Mucosa of descending colon (tissue), 3 donors: ENCODE results near the gene GFAP. TPM values are rescaled to one million over a fixed set of nuclear protein-coding genes. Genes with fewer than 3 reads are reported as not detected.

ENCODE experiments used
- ATAC-seq: fragments of 200-7000 bp; cut with Tn5 transposase; one replicate; pipeline ENCODE4 v1.9.1; 2020; ENCODE audit warnings: mild to moderate bottlenecking, moderate library complexity
- DNase-seq, 3 donors: peaks; one replicate each; pipeline ENCODE4 v3.0.0-alpha.2; 2020
- H3K36me3 ChIP-seq: fragments of 200-600 bp; one replicate; pipeline ENCODE4 v1.8.0; 2021; ENCODE audit warnings: low read depth, mild to moderate bottlenecking
- H3K4me1 ChIP-seq: fragments of 200-600 bp; one replicate; pipeline ENCODE4 v1.8.0; 2021; ENCODE audit warnings: low read depth, mild to moderate bottlenecking
- H3K4me3 ChIP-seq: fragments of 200-600 bp; one replicate; pipeline ENCODE4 v1.8.0; 2021; ENCODE audit warnings: mild to moderate bottlenecking
- H3K9me3 ChIP-seq: fragments of 200-600 bp; one replicate; pipeline ENCODE4 v1.8.0; 2021; ENCODE audit warnings: mild to moderate bottlenecking
- CTCF ChIP-seq: fragments of 200-600 bp; IDR thresholded peaks from one replicate; pipeline ENCODE4 v1.8.0; 2022; ENCODE audit warnings: antibody characterized with exemption, mild to moderate bottlenecking
- intact Hi-C, 2 donors: fragments of 100-400 bp; cut with DNase I in 1 of 2; cut with micrococcal nuclease in 1 of 2; formaldehyde crosslinking; loops; one replicate each; pipeline versions ENCODE4 v1.11.0 to v1.11.1; 2022; cut with DNase I, micrococcal nuclease
- total RNA-seq, 3 donors: library from RNA; stranded (reverse); fragmentation: NEBNext Ultra II Directional in 2 of 3; extraction: Animal tissue kit (Norgen Biotek cat#: 25700) in 2 of 3; gene quantifications; one replicate each; pipeline versions ENCODE4 v1.2.1 to v1.2.4, GENCODE V29; 2021 to 2023
- donor health status: DM: no; HTN: no; CAD: no; lungs with moderate emphysema.
- donor health status: DM: no; HTN: no; CAD: no.
- donor health status: DM: no; HTN: yes; CAD: no.

GFAP gene
- total RNA-seq, 3 donors from 2014 or later = 0.23 to 0.47 TPM; not detected in 1

GRCh38 chr17:44887016-44887415 is 28.3 kb downstream of the GFAP start:
- intact Hi-C loops = no loop called here
- H3K9me3 ChIP-seq = no peaks in the 10 kb centered on the region
- H3K4me3 ChIP-seq = no peak overlapping the region
- H3K36me3 ChIP-seq = peaks cover 17% of the 10 kb centered on the region
- DNase-seq (no peak), ATAC-seq (no peak)
- H3K4me1 ChIP-seq = no peaks in the 10 kb centered on the region
- no peak for TF ChIP-seq CTCF

- Histone ChIP-seq H3K36me3 (peaks cover 17% of the 10 kb centered on the region), H3K4me3 (no peak overlapping the region), H3K9me3 (no peaks in the 10 kb centered on the region), H3K4me1 (no peaks in the 10 kb centered on the region)
- TF ChIP-seq CTCF = no peak
- DNase-seq (no peak), ATAC-seq (no peak)
- intact Hi-C loops = no loop called here
Observed at GRCh38 chr17:44884941-44885340, 30.4 kb downstream of the GFAP start.

- no peak for DNase-seq
- intact Hi-C loops = no loop called here
- H3K36me3 ChIP-seq = peaks cover 21% of the 10 kb centered on the region
- no peak overlapping the region for H3K4me3 ChIP-seq
- no peak for TF ChIP-seq CTCF
- ATAC-seq = no peak
- H3K9me3 ChIP-seq = no peaks in the 10 kb centered on the region
- no peaks in the 10 kb centered on the region for H3K4me1 ChIP-seq
Observed at GRCh38 chr17:44881145-44881544, 34.2 kb downstream of the GFAP start.

- intact Hi-C loops = no loop called here
- Histone ChIP-seq H3K9me3 (no peaks in the 10 kb centered on the region), H3K36me3 (peaks cover 22% of the 10 kb centered on the region), H3K4me1 (no peaks in the 10 kb centered on the region), H3K4me3 (no peak overlapping the region)
- DNase-seq (no peak), ATAC-seq (no peak)
- TF ChIP-seq CTCF = no peak
Observed at GRCh38 chr17:44880062-44880461, 35.2 kb downstream of the GFAP start.

GRCh38 chr17:44879376-44879775 is 35.9 kb downstream of the GFAP start:
- Histone ChIP-seq H3K9me3 (no peaks in the 10 kb centered on the region), H3K4me1 (no peaks in the 10 kb centered on the region), H3K36me3 (peaks cover 28% of the 10 kb centered on the region), H3K4me3 (no peak overlapping the region)
- ATAC-seq (no peak), DNase-seq (no peak)
- intact Hi-C loops = no loop called here
- no peak for TF ChIP-seq CTCF

- no peaks in the 10 kb centered on the region for H3K9me3 ChIP-seq
- no peaks in the 10 kb centered on the region for H3K4me1 ChIP-seq
- DNase-seq (peak in 1 of 3 donors; percentile 56), ATAC-seq (no peak)
- H3K36me3 ChIP-seq = peaks cover 30% of the 10 kb centered on the region
- TF ChIP-seq CTCF = no peak
- intact Hi-C loops = no loop called here
- H3K4me3 ChIP-seq = no peak overlapping the region
Observed at GRCh38 chr17:44878627-44879221, 36.6 kb downstream of the GFAP start.
